WTC11 (cell line): ENCODE data around the gene ATPAF2. TPM values are rescaled to one million over a fixed set of nuclear protein-coding genes. Genes with fewer than 3 reads are reported as not detected.

Experiments
- ATAC-seq: fragments of 200-7000 bp; cut with Tn5 transposase; 2 replicates; pipeline ENCODE4 v1.10.0; 2021; ENCODE audit warnings: mild to moderate bottlenecking, moderate library complexity
- CTCF ChIA-PET: fragments of 300-600 bp; sonication (Branson Sonifier 250); formaldehyde crosslinking; loops from one replicate; lab custom pipeline; 2021; ENCODE audit warnings: antibody characterized with exemption; lab: Charles Lee
- POLR2A ChIA-PET: fragments of 350-600 bp; sonication (Branson Sonifier 250); formaldehyde crosslinking; loops from one replicate; lab custom pipeline; 2021; ENCODE audit warnings: antibody characterized with exemption; lab: Charles Lee
- DNase-seq: peaks from one replicate; pipeline ENCODE4 v3.0.0; 2021; ENCODE audit warnings: low spot score
- H3K27ac Mint-ChIP-seq: 2 replicates; pipeline ENCODE4 v1.8.0; 2021; ENCODE audit warnings: mixed read lengths
- H3K27me3 Mint-ChIP-seq: 2 replicates; pipeline ENCODE4 v1.8.0; 2021; ENCODE audit warnings: low read depth, mild to moderate bottlenecking, moderate library complexity, mixed read lengths
- H3K36me3 Mint-ChIP-seq: 2 replicates; pipeline ENCODE4 v1.8.0; 2021; ENCODE audit warnings: mixed read lengths
- H3K4me1 Mint-ChIP-seq: 2 replicates; pipeline ENCODE4 v1.8.0; 2022; ENCODE audit warnings: mixed read lengths
- H3K4me3 Mint-ChIP-seq: 2 replicates; pipeline ENCODE4 v1.8.0; 2021; ENCODE audit warnings: mild to moderate bottlenecking, moderate library complexity, mixed read lengths
- H3K9me3 Mint-ChIP-seq: 2 replicates; pipeline ENCODE4 v1.8.0; 2021; ENCODE audit warnings: mixed read lengths
- ATF6 ChIP-seq: sonication (generic); formaldehyde crosslinking; IDR thresholded peaks from 2 replicates; pipeline ENCODE4 v1.8.1; 2023; ENCODE audit warnings: mild to moderate bottlenecking, missing genetic modification reagents
- CREB1 ChIP-seq: sonication (generic); formaldehyde crosslinking; IDR thresholded peaks from 2 replicates; pipeline ENCODE4 v1.8.0; 2023; ENCODE audit warnings: mild to moderate bottlenecking, missing genetic modification reagents
- MAX ChIP-seq: sonication (generic); formaldehyde crosslinking; IDR thresholded peaks from 2 replicates; pipeline ENCODE4 v1.8.0; 2022; ENCODE audit warnings: mild to moderate bottlenecking, missing genetic modification reagents
- MLX ChIP-seq: sonication (generic); formaldehyde crosslinking; IDR thresholded peaks from 2 replicates; pipeline ENCODE4 v1.8.1; 2023; ENCODE audit warnings: mild to moderate bottlenecking, missing genetic modification reagents, moderate library complexity
- NFATC4 ChIP-seq: fragments of 250-450 bp; sonication (Bioruptor Pico); IDR thresholded peaks from 2 replicates; pipeline ENCODE4 v1.9.0; 2021; ENCODE audit warnings: mild to moderate bottlenecking
- NR2C2 ChIP-seq: sonication (generic); formaldehyde crosslinking; IDR thresholded peaks from 2 replicates; pipeline ENCODE4 v1.8.0; 2022; ENCODE audit warnings: mild to moderate bottlenecking, missing genetic modification reagents
- PRRX2 ChIP-seq: fragments of 250-450 bp; sonication (Bioruptor Pico); IDR thresholded peaks from 2 replicates; pipeline ENCODE4 v1.8.0; 2021; ENCODE audit warnings: mild to moderate bottlenecking
- RELA ChIP-seq: sonication (generic); formaldehyde crosslinking; IDR thresholded peaks from 2 replicates; pipeline ENCODE4 v1.8.1; 2022; ENCODE audit warnings: missing genetic modification reagents, mild to moderate bottlenecking, borderline replicate concordance
- SMAD3 ChIP-seq: sonication (generic); formaldehyde crosslinking; IDR thresholded peaks from 2 replicates; pipeline ENCODE4 v1.8.0; 2022; ENCODE audit warnings: missing genetic modification reagents, mild to moderate bottlenecking, borderline replicate concordance
- TEAD1 ChIP-seq: sonication (generic); formaldehyde crosslinking; IDR thresholded peaks from 2 replicates; pipeline ENCODE4 v1.8.0; 2022; ENCODE audit warnings: mild to moderate bottlenecking, missing genetic modification reagents
- USF1 ChIP-seq: sonication (generic); formaldehyde crosslinking; IDR thresholded peaks from 2 replicates; pipeline ENCODE4 v1.8.0; 2022; ENCODE audit warnings: mild to moderate bottlenecking, missing genetic modification reagents
- ZNF317 ChIP-seq: sonication (generic); formaldehyde crosslinking; IDR thresholded peaks from 2 replicates; pipeline ENCODE4 v1.8.1; 2023; ENCODE audit warnings: low read depth, mild to moderate bottlenecking, moderate library complexity, missing genetic modification reagents, borderline replicate concordance
- ZNF416 ChIP-seq: fragments of 250-450 bp; sonication (Bioruptor Pico); IDR thresholded peaks from 2 replicates; pipeline ENCODE4 v1.9.0; 2021; ENCODE audit warnings: mild to moderate bottlenecking, inconsistent platforms
- total RNA-seq: library from RNA; stranded (reverse); gene quantifications from 3 replicates; pipeline ENCODE4 v1.2.3, GENCODE V29; 2021
- TF ChIP-seq, protein P1 (sequence below): fragments of 250-450 bp; sonication (Bioruptor Pico); IDR thresholded peaks from 2 replicates; pipeline ENCODE4 v1.9.0; 2021; ENCODE audit warnings: moderate library complexity, mild to moderate bottlenecking, inconsistent platforms, borderline replicate concordance
- TF ChIP-seq, protein P2 (sequence below): fragments of 250-450 bp; sonication (Bioruptor Pico); IDR thresholded peaks from 2 replicates; pipeline ENCODE4 v1.8.0; 2021; ENCODE audit warnings: mild to moderate bottlenecking

The ATPAF2 gene
- total RNA-seq, 1 experiment from 2014 or later = 33.5 TPM

DNA sequence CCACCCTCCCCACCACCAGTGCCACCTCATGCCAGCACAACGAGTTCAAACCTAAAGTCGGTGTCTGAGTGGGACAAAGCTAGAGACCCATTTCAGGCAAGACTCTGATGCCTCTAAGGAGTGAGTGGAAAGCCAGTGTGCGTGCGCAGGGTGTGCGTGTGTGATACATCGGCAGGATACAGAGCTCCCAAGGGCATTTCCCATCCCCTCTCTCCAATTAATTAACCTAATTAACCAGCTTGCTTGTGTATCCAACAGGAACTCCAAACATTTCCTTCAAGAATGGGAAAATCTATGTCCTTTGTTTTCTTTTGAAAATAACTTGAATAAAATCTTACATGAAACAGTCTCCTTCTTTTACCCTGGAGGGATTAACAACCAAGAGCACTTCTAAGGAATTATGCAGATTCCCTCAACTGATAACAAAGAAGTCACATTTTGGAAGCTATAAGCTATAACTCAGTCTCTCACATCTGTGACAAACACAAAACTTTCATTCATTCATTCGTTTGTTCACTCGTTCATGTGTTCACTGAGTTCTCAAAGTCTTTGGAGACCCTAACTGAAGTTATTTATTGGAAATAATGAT is 9.9 kb downstream of the ATPAF2 start (continued):
- TF ChIP-seq NFATC4 (no peak), RELA (no peak), MAX (no peak), ZNF317 (CRISPR knock-in tag) (no peak), TEAD1 (CRISPR knock-in tag) (no peak)

GRCh38 chr17:18028114-18028951 is 10.6 kb downstream of the ATPAF2 start:
- Mint-ChIP-seq H3K4me1 (no peaks in the 10 kb centered on the region), H3K9me3 (no peaks in the 10 kb centered on the region)
- TF ChIP-seq CREB1 = no peak
- TF ChIP-seq, all 79 proteins: peak for 0
- H3K27me3 Mint-ChIP-seq = no peaks in the 10 kb centered on the region
- no peaks in the 10 kb centered on the region for H3K36me3 Mint-ChIP-seq
- CTCF ChIA-PET = interaction anchor here (1.1 to 1.3 kb wide), 2 partner anchors 34 to 109 kb away, joined by 4 to 5 read pairs; no protein-coding TSS in a partner anchor
- no peak overlapping the region for H3K27ac Mint-ChIP-seq
- no peak overlapping the region for H3K4me3 Mint-ChIP-seq
- ATAC-seq = no peak
- DNase-seq = no peak
- POLR2A ChIA-PET = no interaction called here

GRCh38 chr17:18027280-18027679 is 11.7 kb downstream of the ATPAF2 start:
- Mint-ChIP-seq H3K4me3 (no peak overlapping the region), H3K27me3 (no peaks in the 10 kb centered on the region), H3K4me1 (no peaks in the 10 kb centered on the region), H3K9me3 (no peaks in the 10 kb centered on the region), H3K36me3 (no peaks in the 10 kb centered on the region), H3K27ac (no peak overlapping the region)
- ChIA-PET CTCF (no interaction called here), POLR2A (no interaction called here)
- DNase-seq (no peak), ATAC-seq (no peak)
- TF ChIP-seq CREB1 (no peak), TEAD1 (CRISPR knock-in tag) (no peak), NR2C2 (CRISPR knock-in tag) (no peak), SMAD3 (no peak), MLX (no peak), ATF6 (no peak), ZNF416 (no peak), PRRX2 (CRISPR knock-in tag) (no peak), USF1 (CRISPR knock-in tag) (no peak)
- TF ChIP-seq, protein P1, sequence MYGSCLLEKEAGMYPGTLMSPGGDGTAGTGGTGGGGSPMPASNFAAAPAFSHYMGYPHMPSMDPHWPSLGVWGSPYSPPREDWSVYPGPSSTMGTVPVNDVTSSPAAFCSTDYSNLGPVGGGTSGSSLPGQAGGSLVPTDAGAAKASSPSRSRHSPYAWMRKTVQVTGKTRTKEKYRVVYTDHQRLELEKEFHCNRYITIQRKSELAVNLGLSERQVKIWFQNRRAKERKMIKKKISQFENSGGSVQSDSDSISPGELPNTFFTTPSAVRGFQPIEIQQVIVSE (CRISPR knock-in tag) = no peak
- TF ChIP-seq, protein P2, sequence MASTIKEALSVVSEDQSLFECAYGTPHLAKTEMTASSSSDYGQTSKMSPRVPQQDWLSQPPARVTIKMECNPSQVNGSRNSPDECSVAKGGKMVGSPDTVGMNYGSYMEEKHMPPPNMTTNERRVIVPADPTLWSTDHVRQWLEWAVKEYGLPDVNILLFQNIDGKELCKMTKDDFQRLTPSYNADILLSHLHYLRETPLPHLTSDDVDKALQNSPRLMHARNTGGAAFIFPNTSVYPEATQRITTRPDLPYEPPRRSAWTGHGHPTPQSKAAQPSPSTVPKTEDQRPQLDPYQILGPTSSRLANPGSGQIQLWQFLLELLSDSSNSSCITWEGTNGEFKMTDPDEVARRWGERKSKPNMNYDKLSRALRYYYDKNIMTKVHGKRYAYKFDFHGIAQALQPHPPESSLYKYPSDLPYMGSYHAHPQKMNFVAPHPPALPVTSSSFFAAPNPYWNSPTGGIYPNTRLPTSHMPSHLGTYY (CRISPR knock-in tag) = no peak
